ENCODE data around the gene TENT5A. TPM values are rescaled to one million over a fixed set of nuclear protein-coding genes. Genes with fewer than 3 reads are reported as not detected.

Gene TENT5A
- total RNA-seq, 4 donors from 2014 or later = 12.3 to 28.4 (median 22.0) TPM

DNA sequence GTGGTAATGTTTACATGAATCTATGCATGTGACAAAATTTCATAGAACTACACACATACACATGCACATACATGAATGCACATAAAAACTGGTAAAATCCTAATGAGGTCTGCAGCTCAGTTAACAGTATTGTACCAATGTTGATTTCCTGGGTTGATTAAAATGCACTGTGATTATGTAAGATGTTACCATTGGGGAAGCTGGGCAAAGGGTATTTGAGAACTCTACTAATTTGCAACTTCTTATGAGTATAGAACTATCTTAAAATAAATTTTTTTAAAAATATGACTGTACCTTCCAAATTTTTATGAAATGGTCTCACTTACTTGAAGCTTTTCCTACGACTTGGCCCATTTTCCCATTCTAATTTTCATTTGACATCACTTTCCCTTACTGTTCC lies 43.4 kb upstream of the TENT5A start:
- no peaks in the 10 kb centered on the region for H3K36me3 ChIP-seq
- H3K27me3 ChIP-seq = no peaks in the 10 kb centered on the region
- H3K4me1 ChIP-seq = no peaks in the 10 kb centered on the region
- WGBS, 2 donors = 89 to 95% methylated on average over 1 of the region's 1 CpG
- no peak overlapping the region for H3K27ac ChIP-seq
- H3K4me3 ChIP-seq = no peak overlapping the region
- no peak for DNase-seq (ENCODE audit: low spot score in 2 of 2)
- no peak for TF ChIP-seq POLR2A (IDR thresholded peaks at IDR 0.05)
- no peak for TF ChIP-seq EP300 (IDR thresholded peaks at IDR 0.05)
- TF ChIP-seq, protein P1, sequence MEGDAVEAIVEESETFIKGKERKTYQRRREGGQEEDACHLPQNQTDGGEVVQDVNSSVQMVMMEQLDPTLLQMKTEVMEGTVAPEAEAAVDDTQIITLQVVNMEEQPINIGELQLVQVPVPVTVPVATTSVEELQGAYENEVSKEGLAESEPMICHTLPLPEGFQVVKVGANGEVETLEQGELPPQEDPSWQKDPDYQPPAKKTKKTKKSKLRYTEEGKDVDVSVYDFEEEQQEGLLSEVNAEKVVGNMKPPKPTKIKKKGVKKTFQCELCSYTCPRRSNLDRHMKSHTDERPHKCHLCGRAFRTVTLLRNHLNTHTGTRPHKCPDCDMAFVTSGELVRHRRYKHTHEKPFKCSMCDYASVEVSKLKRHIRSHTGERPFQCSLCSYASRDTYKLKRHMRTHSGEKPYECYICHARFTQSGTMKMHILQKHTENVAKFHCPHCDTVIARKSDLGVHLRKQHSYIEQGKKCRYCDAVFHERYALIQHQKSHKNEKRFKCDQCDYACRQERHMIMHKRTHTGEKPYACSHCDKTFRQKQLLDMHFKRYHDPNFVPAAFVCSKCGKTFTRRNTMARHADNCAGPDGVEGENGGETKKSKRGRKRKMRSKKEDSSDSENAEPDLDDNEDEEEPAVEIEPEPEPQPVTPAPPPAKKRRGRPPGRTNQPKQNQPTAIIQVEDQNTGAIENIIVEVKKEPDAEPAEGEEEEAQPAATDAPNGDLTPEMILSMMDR (IDR thresholded peaks at IDR 0.05) = no peak
- H3K9me3 ChIP-seq = peaks cover 0 to 8% (median 3%) of the 10 kb centered on the region in 4 donors

DNA sequence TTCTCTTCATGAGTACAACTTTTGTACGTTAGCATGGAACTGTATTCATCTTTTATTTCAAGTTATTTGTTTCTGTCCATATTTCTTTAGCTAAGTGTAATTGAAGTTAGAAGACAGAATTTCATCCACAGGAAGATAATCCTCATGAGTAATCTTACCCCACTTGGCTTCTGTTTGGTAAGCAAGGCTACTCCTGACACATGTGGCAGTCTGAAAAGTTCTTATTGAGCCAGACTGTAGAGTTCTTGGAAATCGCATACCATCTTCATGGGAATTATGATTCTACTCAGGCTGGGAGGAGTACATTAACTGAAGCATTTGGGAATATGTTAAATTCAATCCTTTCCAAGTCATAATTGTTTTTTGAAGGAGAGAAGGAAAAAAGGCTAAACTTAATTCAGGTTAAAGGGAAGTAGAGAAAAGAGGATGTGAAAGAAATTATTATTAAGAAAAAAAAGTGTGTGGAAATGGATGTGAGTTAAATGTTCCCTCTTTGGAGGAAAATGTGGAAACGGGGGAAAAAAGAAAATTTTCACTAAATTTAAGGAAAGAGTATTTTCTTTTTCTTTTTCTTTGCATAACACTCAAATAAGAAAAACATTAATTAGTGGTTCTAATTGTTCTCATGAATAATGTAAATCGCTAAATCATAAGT lies 41.5 kb upstream of the TENT5A start:
- Histone ChIP-seq H3K4me1 (peaks cover 0 to 3% (median under 1%) of the 10 kb centered on the region in 4 donors), H3K36me3 (no peaks in the 10 kb centered on the region), H3K9me3 (peaks cover 0 to 8% (median 3%) of the 10 kb centered on the region in 4 donors), H3K4me3 (no peak overlapping the region), H3K27me3 (no peaks in the 10 kb centered on the region), H3K27ac (no peak overlapping the region)
- no peak for DNase-seq (ENCODE audit: low spot score in 2 of 2)
- 75 to 79% methylated on average over 4 of the region's 4 CpGs for WGBS, 2 donors
- TF ChIP-seq EP300 (IDR thresholded peaks at IDR 0.05) = no peak
- no peak for TF ChIP-seq POLR2A (IDR thresholded peaks at IDR 0.05)
- TF ChIP-seq, protein P1 (IDR thresholded peaks at IDR 0.05) = no peak

DNA sequence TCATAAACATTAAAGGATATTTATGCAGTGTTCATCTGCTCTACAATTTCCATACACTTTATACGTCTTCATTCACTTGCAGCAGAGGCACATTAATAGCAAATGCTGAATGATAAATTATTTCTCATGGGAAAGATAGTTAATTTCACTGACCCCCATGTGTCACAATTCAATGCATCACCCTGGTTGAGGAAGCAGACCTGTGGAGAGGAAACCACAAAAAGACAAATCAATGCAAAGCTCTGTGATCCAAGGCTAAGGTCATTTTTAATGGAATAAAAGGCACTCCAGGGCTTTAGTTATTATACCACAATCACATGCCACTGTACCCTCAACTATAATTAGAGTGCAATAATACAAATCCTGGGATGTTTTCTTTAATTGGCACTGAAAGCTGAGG lies 40.3 kb upstream of the TENT5A start:
- no peak for DNase-seq (ENCODE audit: low spot score in 2 of 2)
- no peaks in the 10 kb centered on the region for H3K27me3 ChIP-seq
- TF ChIP-seq POLR2A (IDR thresholded peaks at IDR 0.05) = no peak
- TF ChIP-seq, protein P1 (IDR thresholded peaks at IDR 0.05) = no peak
- TF ChIP-seq EP300 (IDR thresholded peaks at IDR 0.05) = no peak
- 69 to 74% methylated on average over 1 of the region's 1 CpG for WGBS, 2 donors
- peaks cover 0 to 14% (median 3%) of the 10 kb centered on the region in 4 donors for H3K4me1 ChIP-seq
- peaks cover 0 to 8% (median 3%) of the 10 kb centered on the region in 4 donors for H3K9me3 ChIP-seq
- H3K4me3 ChIP-seq = no peak overlapping the region
- no peak overlapping the region for H3K27ac ChIP-seq
- no peaks in the 10 kb centered on the region for H3K36me3 ChIP-seq

DNA sequence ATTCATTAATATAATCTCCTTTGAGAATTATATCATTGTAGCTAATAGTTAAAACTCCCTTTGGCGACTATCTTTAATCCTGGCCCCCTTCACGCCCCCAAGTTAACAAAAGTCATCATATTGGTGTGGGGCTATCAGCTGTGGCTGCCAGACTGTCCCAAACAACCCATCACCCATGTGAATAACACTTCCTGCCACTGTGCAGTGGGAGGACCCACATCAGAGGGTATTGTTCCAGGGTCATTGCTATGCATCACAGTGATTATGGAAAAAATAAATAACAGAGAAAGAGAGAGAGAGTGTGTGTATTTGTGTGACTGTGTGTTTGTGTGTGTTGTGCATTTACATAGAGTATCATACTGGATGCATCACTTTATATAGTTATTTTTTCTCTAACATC lies 39.3 kb upstream of the TENT5A start:
- no peaks in the 10 kb centered on the region for H3K27me3 ChIP-seq
- peaks cover 0 to 8% (median 3%) of the 10 kb centered on the region in 4 donors for H3K9me3 ChIP-seq
- WGBS, 2 donors = 74 to 87% methylated on average over 2 of the region's 2 CpGs
- H3K4me3 ChIP-seq = no peak overlapping the region
- H3K36me3 ChIP-seq = no peaks in the 10 kb centered on the region
- peaks cover 0 to 25% (median 6%) of the 10 kb centered on the region in 4 donors for H3K4me1 ChIP-seq
- H3K27ac ChIP-seq = no peak overlapping the region
- no peak for DNase-seq (ENCODE audit: low spot score in 2 of 2)
- TF ChIP-seq, protein P1 (IDR thresholded peaks at IDR 0.05) = no peak
- no peak for TF ChIP-seq POLR2A (IDR thresholded peaks at IDR 0.05)
- TF ChIP-seq EP300 (IDR thresholded peaks at IDR 0.05) = no peak

DNA sequence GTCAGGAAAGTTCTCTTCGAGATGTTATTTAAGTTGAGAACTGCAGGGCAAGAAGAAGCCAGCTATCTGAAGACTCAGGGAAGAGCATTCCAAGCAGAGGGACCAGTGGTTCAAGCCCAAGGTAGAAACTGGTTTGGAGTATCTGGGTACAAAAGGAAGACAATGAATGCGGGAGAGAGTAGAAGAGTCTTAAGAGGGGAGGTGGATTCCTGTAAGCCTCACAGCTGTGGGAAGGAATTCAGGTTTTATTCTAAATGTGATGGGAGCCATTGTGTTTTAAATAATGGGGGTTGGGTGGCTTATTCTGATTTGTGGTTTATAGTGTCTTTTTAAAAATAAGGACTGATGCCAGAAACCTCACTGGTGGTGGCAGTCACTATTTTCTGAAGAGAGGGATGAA lies 37.6 kb upstream of the TENT5A start:
- DNase-seq (ENCODE audit: low spot score in 2 of 2) = no peak
- H3K4me3 ChIP-seq = no peak overlapping the region
- 91 to 94% methylated on average over 2 of the region's 2 CpGs for WGBS, 2 donors
- no peaks in the 10 kb centered on the region for H3K27me3 ChIP-seq
- no peak overlapping the region for H3K27ac ChIP-seq
- peaks cover 0 to 31% (median 6%) of the 10 kb centered on the region in 4 donors for H3K4me1 ChIP-seq
- H3K36me3 ChIP-seq = no peaks in the 10 kb centered on the region
- TF ChIP-seq EP300 (IDR thresholded peaks at IDR 0.05) (no peak), POLR2A (IDR thresholded peaks at IDR 0.05) (no peak)
- TF ChIP-seq, protein P1 (IDR thresholded peaks at IDR 0.05) = no peak
- H3K9me3 ChIP-seq = no peaks in the 10 kb centered on the region

All from tibial nerve (tissue), 4 donors.